HG03039 (cell line): ENCODE results near the gene PIAS4.
"Not testable (repeated sequence)": the region's sequence is repeated elsewhere in the genome, so short reads cannot be mapped to it uniquely, and the experiment has no call there.

ENCODE experiments used
- ATAC-seq: cut with Tn5 transposase; IDR thresholded peaks from one replicate; pipeline ENCODE4 v1.9.1; 2021; ENCODE audit warnings: mild to moderate bottlenecking, moderate library complexity; ENCODE audit not compliant: unreplicated experiment

Gene PIAS4

GRCh38 chr19:4007021-4007835 lies at the start of gene PIAS4:
PIAS4 (plus strand) TSS chr19:4007736; CDS start chr19:4007761, 25 bp downstream.
- ATAC-seq, result peak; percentile 73

GRCh38 chr19:3958836-3959765 lies 48.4 kb upstream of the PIAS4 start:
- ATAC-seq, result no peak

GRCh38 chr19:3959766-3960131 lies 47.8 kb upstream of the PIAS4 start:
- no peak for ATAC-seq

GRCh38 chr19:3961007-3961406 lies 46.5 kb upstream of the PIAS4 start:
- no peak for ATAC-seq

- no peak for ATAC-seq
These were observed 43.9 kb upstream of the PIAS4 start for GRCh38 chr19:3963458-3964255.

GRCh38 chr19:3964256-3965194 lies 43.0 kb upstream of the PIAS4 start:
- ATAC-seq, result no peak

- ATAC-seq, result no peak
These were observed 41.2 kb upstream of the PIAS4 start for GRCh38 chr19:3966051-3967017.

GRCh38 chr19:3967983-3968382 lies 39.6 kb upstream of the PIAS4 start:
- ATAC-seq, result not testable (repeated sequence)

GRCh38 chr19:3968556-3969434 lies 38.7 kb upstream of the PIAS4 start:
- ATAC-seq, result no peak

GRCh38 chr19:3969435-3970312 lies 37.9 kb upstream of the PIAS4 start:
- ATAC-seq, result no peak

GRCh38 chr19:3970313-3970807 lies 37.2 kb upstream of the PIAS4 start:
- no peak for ATAC-seq

- peak; percentile 92 for ATAC-seq
These were observed 36.5 kb upstream of the PIAS4 start, which contains the start of gene DAPK3 for GRCh38 chr19:3970808-3971598. DAPK3 (minus strand) TSS chr19:3971099; CDS start chr19:3969735, 1,364 bp downstream.

- ATAC-seq, result no peak
These were observed 32.4 kb upstream of the PIAS4 start for GRCh38 chr19:3975144-3975543.

- ATAC-seq, result no peak
These were observed 31.9 kb upstream of the PIAS4 start for GRCh38 chr19:3975637-3976087.

GRCh38 chr19:3976495-3977241 lies 30.9 kb upstream of the PIAS4 start:
- ATAC-seq, result no peak
